Measurements from ENCODE around the gene CACNA1A.
"Not testable (repeated sequence)": the region's sequence is repeated elsewhere in the genome, so short reads cannot be mapped to it uniquely, and the experiment has no call there.

Gene CACNA1A

DNA sequence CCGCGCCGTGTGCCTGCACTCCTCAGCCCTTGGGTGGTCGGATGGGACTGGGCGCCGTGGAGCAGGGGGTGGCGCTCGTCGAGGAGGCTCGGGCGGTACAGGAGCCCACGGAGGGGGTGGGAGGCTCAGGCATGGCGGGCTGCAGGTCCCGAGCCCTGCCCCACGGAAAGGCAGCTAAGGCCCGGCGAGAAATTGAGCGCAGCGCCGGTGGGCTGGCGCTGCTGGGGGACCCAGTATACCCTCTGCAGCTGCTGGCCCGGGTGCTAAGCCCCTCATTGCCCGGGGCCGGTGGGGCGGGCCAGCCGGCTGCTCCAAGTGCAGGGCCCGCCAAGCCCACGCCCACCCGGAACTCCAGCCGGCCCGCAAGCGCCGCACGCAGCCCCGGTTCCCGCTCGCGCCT is 319.6 kb downstream of the CACNA1A start:
- H3K27ac Mint-ChIP-seq; H3K4me3 Mint-ChIP-seq; intact Hi-C loops (cut with micrococcal nuclease); H3K9me3 Mint-ChIP-seq; H3K4me1 Mint-ChIP-seq (ENCODE audit: low read depth); H3K36me3 Mint-ChIP-seq (ENCODE audit: low read depth); H3K27me3 Mint-ChIP-seq: not testable (repeated sequence)

DNA sequence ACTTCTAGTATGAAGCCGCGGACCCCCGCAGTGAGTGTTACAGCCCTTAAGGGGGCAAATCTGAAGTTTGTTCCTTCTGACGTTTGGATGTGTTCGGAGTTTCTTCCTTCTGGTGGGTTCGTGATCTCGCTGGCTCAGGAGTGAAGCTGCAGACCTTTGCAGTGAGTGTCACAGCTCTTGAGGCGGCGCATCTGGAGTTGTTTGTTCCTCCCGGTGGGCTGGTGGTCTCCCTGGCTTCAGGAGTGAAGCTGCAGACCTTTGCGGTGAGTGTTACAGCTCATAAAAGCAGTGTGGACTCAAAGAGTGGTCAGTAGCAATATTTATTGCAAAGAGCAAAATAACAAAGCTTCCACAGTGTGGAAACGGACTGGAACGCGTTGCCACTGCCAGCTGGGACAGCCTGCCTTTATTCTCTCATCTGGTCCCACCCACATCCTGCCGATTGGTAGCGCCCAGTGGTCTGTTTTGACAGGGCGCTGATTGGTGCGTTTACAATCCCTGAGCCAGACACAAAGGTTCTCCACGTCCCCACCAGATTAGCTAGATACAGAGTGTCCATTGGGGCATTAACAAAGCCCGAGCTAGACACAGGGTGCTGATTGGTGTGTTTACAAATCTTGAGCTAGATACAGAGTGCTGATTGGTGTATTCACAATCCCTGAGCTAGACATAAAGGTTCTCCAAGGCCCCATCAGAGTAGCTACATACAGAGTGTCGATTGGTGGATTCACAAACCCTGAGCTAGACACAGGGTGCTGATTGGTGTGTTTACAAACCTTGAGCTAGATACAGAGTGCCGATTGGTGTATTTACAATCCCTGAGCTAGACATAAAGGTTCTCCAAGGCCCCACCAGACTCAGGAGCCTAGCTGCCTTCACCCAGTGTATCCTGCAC is 320.3 kb downstream of the CACNA1A start:
- H3K9me3 Mint-ChIP-seq; H3K36me3 Mint-ChIP-seq (ENCODE audit: low read depth); intact Hi-C loops (cut with micrococcal nuclease); H3K4me1 Mint-ChIP-seq (ENCODE audit: low read depth); H3K27ac Mint-ChIP-seq; H3K27me3 Mint-ChIP-seq; H3K4me3 Mint-ChIP-seq: not testable (repeated sequence)

DNA sequence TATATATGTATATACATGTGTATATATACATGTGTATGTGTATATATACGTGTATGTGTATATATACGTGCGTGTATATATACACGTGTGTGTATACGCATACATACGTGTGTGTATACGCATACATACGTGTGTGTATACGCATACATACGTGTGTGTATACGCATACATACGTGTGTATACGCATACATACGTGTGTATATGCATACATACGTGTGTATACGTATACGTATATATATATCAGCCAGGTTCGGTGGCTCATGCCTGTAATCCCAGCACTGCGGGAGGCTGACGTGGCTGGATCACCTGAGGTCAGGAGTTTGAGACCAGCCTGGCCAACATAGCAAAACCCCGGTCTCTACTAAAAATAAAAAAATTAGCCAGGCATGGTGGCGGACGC is 321.4 kb downstream of the CACNA1A start:
- peaks cover 14% of the 10 kb centered on the region for H3K4me1 Mint-ChIP-seq (ENCODE audit: low read depth)
- H3K4me3 Mint-ChIP-seq; H3K9me3 Mint-ChIP-seq; H3K27me3 Mint-ChIP-seq; H3K27ac Mint-ChIP-seq; H3K36me3 Mint-ChIP-seq (ENCODE audit: low read depth); intact Hi-C loops (cut with micrococcal nuclease): not testable (repeated sequence)

DNA sequence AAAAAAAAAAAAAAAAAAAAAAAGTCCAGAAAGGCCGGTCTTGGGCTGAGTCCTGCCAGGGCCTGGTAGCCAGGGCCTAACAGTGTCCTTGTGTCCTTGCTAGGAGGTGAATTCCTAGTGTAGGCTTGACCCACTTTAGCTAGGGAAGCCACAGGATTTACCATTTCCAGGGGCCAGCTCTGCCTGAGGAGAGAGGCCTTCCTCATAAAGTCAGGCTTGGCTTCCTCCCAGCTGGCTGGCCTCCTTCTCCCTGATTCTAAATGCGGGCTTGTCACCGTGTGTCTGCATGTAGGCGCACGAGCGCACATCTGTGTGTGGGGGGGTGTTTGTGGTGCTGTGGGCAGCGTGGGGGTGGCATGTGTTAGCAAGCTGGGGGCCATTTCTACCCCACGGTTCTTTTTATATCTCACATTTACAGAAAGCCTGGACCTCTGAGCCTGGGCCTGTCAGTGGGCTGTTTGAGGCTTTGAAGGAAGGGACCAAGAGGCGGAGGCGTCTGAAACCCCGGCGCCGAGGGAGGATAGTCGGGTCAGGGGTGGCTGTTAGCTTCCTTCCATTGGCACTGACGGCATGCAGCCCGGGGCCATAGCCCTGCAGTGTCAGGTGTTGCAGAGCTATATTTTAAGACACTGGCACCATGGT is 324.4 kb downstream of the CACNA1A start:
- Mint-ChIP-seq H3K36me3 (ENCODE audit: low read depth) (no peaks in the 10 kb centered on the region), H3K9me3 (no peaks in the 10 kb centered on the region), H3K4me3 (no peak overlapping the region), H3K4me1 (ENCODE audit: low read depth) (peaks cover 14% of the 10 kb centered on the region), H3K27ac (peak overlapping the region; percentile 76), H3K27me3 (peaks cover 1% of the 10 kb centered on the region)
- intact Hi-C loops (cut with micrococcal nuclease), result no loop called here

DNA sequence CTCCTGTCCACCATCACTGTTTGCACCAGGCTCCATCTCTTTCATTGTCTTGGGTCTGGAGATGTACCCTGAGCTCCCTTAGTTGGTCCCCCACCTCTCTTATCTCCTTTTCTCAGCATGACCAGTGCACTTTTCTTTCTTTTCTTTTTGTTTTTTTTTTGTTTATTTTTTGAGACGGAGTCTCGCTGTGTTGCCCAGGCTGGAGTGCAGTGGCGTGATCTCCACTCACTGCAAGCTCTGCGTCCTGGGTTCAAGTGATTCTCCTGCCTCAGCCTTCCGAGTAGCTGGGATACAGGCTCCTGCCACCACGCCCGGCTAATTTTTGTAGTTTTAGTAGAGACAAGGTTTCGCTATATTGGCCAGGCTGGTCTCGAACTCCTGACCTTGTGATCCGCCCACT is 328.0 kb downstream of the CACNA1A start:
- H3K27me3 Mint-ChIP-seq; H3K36me3 Mint-ChIP-seq (ENCODE audit: low read depth); intact Hi-C loops (cut with micrococcal nuclease); H3K9me3 Mint-ChIP-seq; H3K4me3 Mint-ChIP-seq; H3K27ac Mint-ChIP-seq: not testable (repeated sequence)
- H3K4me1 Mint-ChIP-seq (ENCODE audit: low read depth), result peaks cover 15% of the 10 kb centered on the region

DNA sequence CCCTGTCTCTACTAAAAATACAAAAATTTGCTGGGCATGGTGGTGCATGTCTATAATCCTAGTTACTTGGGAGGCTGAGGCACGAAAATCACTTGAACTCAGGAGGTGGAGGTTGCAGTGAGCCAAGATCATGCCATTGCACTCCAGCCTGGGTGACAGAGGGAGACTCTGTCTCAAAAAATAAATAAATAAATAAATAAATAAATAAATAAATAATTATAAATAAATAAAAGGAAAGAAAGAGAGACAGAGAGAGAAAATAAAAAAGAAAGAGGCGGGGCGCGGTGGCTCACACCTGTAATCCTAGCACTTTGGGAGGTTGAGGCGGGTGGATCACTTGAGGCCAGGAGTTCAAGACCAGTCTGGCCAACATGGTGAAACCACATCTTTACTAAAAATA is 328.7 kb downstream of the CACNA1A start:
- H3K9me3 Mint-ChIP-seq; intact Hi-C loops (cut with micrococcal nuclease); H3K36me3 Mint-ChIP-seq (ENCODE audit: low read depth); H3K4me3 Mint-ChIP-seq; H3K27ac Mint-ChIP-seq; H3K27me3 Mint-ChIP-seq: not testable (repeated sequence)
- H3K4me1 Mint-ChIP-seq (ENCODE audit: low read depth), result peaks cover 22% of the 10 kb centered on the region

DNA sequence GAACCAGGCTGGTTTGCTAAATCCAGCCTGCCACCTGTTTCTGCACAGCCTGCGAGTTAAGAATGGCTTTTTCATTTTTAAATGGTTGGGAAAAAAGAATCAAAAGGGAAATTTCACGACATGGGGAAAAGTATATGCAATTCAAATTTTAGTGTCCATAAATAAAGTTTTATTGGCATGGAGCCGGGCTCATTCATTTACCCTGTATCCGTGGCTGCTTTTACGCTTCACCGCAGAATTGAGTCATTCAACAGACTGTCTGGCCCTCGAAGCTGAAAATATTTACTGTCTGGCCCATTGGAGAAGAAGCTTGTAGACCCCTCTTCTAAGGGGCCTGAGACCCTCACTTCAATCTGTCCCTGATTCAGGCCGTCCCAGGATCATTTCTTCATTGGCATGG is 329.9 kb downstream of the CACNA1A start:
- H3K27me3 Mint-ChIP-seq, result no peaks in the 10 kb centered on the region
- intact Hi-C loops (cut with micrococcal nuclease), result no loop called here
- H3K27ac Mint-ChIP-seq, result no peak overlapping the region
- peaks cover 27% of the 10 kb centered on the region for H3K4me1 Mint-ChIP-seq (ENCODE audit: low read depth)
- no peaks in the 10 kb centered on the region for H3K9me3 Mint-ChIP-seq
- H3K4me3 Mint-ChIP-seq, result no peak overlapping the region
- no peaks in the 10 kb centered on the region for H3K36me3 Mint-ChIP-seq (ENCODE audit: low read depth)

DNA sequence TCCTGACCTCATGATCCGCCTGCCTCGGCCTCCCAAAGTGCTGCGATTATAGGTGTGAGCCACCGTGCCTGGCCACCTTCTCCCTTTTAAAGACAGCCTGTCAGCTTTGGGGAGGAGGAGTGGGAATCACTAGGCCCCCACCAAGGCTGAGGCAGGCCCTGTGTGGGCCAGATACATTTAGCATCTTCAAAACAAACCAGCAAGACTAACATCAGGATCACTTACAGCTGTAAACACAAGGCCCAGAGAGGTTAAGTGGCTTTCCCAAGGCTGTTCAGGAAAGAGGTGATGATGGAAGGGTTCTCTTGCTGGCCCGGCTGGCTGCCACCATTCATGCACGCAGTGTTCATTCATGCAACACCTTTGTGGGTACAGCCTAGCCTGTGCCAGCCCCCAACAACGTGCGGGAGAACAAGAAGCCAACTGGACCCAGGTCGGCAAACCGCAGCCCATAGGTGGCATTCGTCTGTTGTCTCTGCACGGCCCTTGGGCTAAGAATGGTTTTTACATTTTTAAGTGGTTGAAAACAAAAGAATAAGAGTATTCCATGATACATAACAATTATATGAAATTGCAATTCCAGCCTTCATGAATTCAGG is 333.0 kb downstream of the CACNA1A start:
- Mint-ChIP-seq H3K9me3 (no peaks in the 10 kb centered on the region), H3K4me3 (no peak overlapping the region), H3K4me1 (ENCODE audit: low read depth) (peaks cover 48% of the 10 kb centered on the region), H3K27me3 (no peaks in the 10 kb centered on the region), H3K36me3 (ENCODE audit: low read depth) (no peaks in the 10 kb centered on the region), H3K27ac (peak overlapping the region; percentile 80)
- intact Hi-C loops (cut with micrococcal nuclease), result no loop called here

DNA sequence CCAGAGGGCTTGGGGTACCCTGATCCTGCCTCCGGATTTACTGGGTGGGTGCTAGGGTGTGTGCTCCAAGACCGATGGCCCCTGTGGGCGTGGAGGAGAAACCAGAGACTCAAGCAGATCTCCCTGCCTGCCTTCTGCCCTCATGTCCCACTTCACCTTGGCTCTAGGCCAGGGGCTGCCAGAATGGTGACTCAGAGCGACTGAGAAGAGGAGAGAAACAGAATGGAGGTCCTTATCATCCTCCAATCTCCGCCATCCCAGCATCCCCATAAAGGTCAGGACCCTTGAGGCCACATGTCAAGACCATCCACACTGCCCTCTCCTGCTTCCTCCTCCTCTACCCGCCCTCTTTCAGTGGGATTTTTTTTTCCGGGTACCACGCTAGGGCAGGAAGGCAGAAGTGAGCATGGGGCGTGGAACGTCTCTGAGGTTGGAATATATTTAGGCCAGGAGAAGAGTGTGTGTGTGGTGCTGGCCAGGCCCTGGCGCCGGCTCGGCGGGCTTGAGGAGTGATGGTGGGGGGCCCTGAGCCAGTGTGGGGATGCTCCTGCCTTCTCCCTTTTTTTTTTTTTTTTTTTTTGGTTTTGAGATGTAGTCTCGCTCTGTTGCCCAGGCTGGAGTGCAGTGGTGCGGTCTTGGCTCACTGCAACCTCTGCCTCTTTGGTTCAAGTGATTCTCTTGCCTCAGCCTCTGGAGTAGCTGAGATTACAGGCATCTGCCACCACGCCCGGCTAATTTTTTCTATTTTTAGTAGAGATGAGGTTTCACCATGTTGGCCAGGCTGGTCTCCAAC is 333.7 kb downstream of the CACNA1A start:
- Mint-ChIP-seq H3K27me3 (no peaks in the 10 kb centered on the region), H3K4me1 (ENCODE audit: low read depth) (peaks cover 55% of the 10 kb centered on the region), H3K27ac (peak overlapping the region; percentile 80), H3K4me3 (peak overlapping the region; percentile 4), H3K36me3 (ENCODE audit: low read depth) (no peaks in the 10 kb centered on the region), H3K9me3 (no peaks in the 10 kb centered on the region)
- intact Hi-C loops (cut with micrococcal nuclease), result loop anchor here (1.0 kb wide), 1 partner anchor 9 kb away; no protein-coding TSS in a partner anchor

DNA sequence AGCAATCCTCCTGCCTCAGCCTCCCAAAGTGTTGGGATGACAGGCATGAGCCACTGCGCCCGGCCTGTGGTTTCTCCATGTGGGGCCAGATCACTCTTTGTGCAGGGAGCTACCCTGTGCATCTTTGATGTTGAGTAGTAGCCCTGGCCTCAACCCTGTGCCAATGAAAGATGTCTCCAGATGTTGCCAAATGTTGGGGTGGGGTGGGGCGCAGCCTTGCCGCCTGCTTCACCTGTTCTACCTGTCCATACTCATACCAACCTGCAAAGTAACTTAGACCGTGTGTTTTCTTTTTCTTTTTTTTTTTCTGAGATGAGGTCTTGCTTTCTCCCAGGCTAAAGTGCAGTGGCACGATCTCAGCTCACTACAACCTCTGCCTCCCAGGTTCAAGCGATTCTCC is 335.1 kb downstream of the CACNA1A start:
- no peaks in the 10 kb centered on the region for H3K9me3 Mint-ChIP-seq
- H3K36me3 Mint-ChIP-seq (ENCODE audit: low read depth), result no peaks in the 10 kb centered on the region
- H3K4me3 Mint-ChIP-seq, result no peak overlapping the region
- H3K27me3 Mint-ChIP-seq, result no peaks in the 10 kb centered on the region
- peak overlapping the region; percentile 80 for H3K27ac Mint-ChIP-seq
- H3K4me1 Mint-ChIP-seq (ENCODE audit: low read depth), result peaks cover 67% of the 10 kb centered on the region
- intact Hi-C loops (cut with micrococcal nuclease), result no loop called here

DNA sequence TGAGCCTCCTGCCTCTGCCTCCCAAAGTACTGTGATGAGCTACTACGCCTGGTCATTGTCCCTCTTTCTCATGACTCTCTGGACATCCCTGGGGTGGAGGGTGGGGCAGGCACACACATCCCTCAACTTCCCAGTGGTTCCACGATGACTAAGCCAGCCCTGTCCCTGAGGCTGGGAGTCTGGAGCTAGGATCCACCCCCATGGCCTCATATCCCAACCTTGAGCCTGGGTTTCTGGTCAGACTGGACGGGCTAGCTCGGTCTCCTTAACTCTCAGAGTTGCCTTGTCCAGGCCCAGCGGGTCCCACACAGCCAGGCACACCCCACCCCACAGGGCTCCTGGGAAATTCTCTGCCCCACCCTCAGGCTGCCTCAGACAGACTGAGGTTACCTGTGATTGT is 336.5 kb downstream of the CACNA1A start:
- H3K9me3 Mint-ChIP-seq, result no peaks in the 10 kb centered on the region
- H3K27ac Mint-ChIP-seq, result peak overlapping the region; percentile 77
- no peaks in the 10 kb centered on the region for H3K36me3 Mint-ChIP-seq (ENCODE audit: low read depth)
- peaks cover 79% of the 10 kb centered on the region for H3K4me1 Mint-ChIP-seq (ENCODE audit: low read depth)
- H3K27me3 Mint-ChIP-seq, result no peaks in the 10 kb centered on the region
- intact Hi-C loops (cut with micrococcal nuclease), result no loop called here
- no peak overlapping the region for H3K4me3 Mint-ChIP-seq

DNA sequence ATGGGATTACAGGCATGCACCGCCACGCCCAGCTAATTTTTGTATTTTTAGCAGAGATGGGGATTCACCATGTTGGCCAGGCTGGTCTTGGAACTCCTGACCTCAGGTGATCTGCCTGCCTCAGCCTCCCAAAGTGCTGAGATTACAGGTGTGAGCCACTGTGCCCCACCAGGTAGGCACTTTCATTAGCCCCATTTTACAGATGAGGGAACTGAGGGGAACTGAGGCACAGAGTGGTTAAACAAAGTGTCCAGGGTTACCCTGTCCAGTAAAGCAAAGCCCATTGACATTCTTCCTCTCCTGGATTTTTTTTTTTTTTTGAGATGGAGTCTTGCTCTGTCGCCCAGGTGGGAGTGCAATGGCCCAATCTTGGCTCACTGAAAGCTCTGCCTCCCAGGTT is 340.1 kb downstream of the CACNA1A start:
- intact Hi-C loops (cut with micrococcal nuclease); H3K4me3 Mint-ChIP-seq; H3K9me3 Mint-ChIP-seq; H3K36me3 Mint-ChIP-seq (ENCODE audit: low read depth); H3K27me3 Mint-ChIP-seq: not testable (repeated sequence)
- H3K27ac Mint-ChIP-seq, result peak overlapping the region; percentile 77
- peaks cover 74% of the 10 kb centered on the region for H3K4me1 Mint-ChIP-seq (ENCODE audit: low read depth)

DNA sequence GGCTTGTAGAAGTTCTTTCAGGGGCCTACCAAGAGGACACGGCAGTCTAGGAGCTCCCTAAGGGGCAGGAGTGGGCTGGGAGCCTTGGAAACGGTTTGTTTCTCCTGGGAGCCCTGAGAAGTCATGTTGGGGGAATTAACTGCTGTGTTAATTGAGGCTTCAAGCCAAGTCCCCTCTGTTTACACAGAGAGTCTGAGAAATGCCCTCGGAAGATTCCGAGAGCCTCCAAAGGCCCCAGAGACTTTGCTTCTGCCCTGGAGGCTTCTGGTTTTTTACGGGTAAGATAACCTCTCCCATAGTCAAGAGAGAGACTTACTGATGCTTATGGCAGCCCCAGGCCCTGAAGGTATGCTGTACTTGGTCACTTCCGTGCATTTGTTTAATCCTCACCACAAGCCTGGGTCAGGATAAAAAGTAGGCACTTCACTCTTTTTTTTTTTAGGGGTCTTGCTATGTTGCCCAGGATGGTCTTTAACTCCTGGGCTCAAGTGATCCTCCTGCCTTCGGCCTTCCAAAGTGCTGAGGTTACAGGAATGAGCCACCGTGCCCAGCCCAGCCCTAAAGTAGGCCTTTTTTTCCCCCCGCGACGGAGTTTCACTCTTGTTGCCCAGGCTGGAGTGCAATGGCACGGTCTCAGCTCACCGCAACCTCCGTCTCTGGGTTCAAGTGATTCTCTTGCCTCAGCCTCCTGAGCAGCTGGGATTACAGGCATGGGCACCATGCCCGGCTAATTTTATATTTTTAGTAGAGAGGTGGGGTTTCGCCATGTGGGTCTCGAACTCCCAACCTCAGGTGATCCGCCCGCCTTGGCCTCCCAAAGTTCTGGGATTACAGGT is 340.9 kb downstream of the CACNA1A start:
- peaks cover 70% of the 10 kb centered on the region for H3K4me1 Mint-ChIP-seq (ENCODE audit: low read depth)

More for the DNA sequence above, 340.9 kb downstream of the CACNA1A start:
- intact Hi-C loops (cut with micrococcal nuclease), result no loop called here
- Mint-ChIP-seq H3K27me3 (no peaks in the 10 kb centered on the region), H3K27ac (peak overlapping the region; percentile 88), H3K9me3 (no peaks in the 10 kb centered on the region), H3K4me3 (no peak overlapping the region), H3K36me3 (ENCODE audit: low read depth) (no peaks in the 10 kb centered on the region)

Measured in dendritic cell treated with granulocyte-macrophage colony-stimulating factor and Interleukin-4, amounts not matched to agents 40 ng/mL and 50 ng/mL, for 4 days (primary cell).